ENCODE results near the gene IRF1. TPM values are rescaled to one million over a fixed set of nuclear protein-coding genes. Genes with fewer than 3 reads are reported as not detected.

Gene IRF1
- total RNA-seq (ENCODE audit: low replicate concordance), result 9.2 and 15.6 TPM in 2 replicates

GRCh38 chr5:132490484-132491367 lies at the start of gene IRF1:
IRF1 (minus strand) TSS chr5:132490773; CDS start chr5:132489478, 1,295 bp downstream.

Other genes with a start within 250 kb of the IRF1 start
- 17.3 and 34.6 TPM in 2 replicates for gene PDLIM4, start 233.1 kb downstream of the IRF1 start, total RNA-seq (ENCODE audit: low replicate concordance)
- 1.5 and 3.8 TPM in 2 replicates for gene SLC22A4, start 196.4 kb downstream of the IRF1 start, total RNA-seq (ENCODE audit: low replicate concordance)
- gene SLC22A5, start 121.1 kb downstream of the IRF1 start, total RNA-seq (ENCODE audit: low replicate concordance), result 4.2 and 5.5 TPM in 2 replicates
- not detected in 2 replicates for gene IL5, start 52.7 kb upstream of the IRF1 start, total RNA-seq (ENCODE audit: low replicate concordance)
- 20.3 and 24.3 TPM in 2 replicates for gene RAD50, start 66.2 kb upstream of the IRF1 start, total RNA-seq (ENCODE audit: low replicate concordance)
- not detected in 2 replicates for gene IL13, start 167.4 kb upstream of the IRF1 start, total RNA-seq (ENCODE audit: low replicate concordance)
- gene IL4, start 183.2 kb upstream of the IRF1 start, total RNA-seq (ENCODE audit: low replicate concordance), result not detected in 2 replicates
- gene KIF3A, start 246.8 kb upstream of the IRF1 start, total RNA-seq (ENCODE audit: low replicate concordance), result 7.4 and 9.9 TPM in 2 replicates